K562 (cell line): ENCODE measurements around the gene MED15. TPM values are rescaled to one million over a fixed set of nuclear protein-coding genes. Genes with fewer than 3 reads are reported as not detected.
A peak's percentile ranks its signal among the peaks of the same experiment; 100 is the strongest.

Experiments
- CREB1 ChIP-seq, 2 experiments: sonication (generic) in 1 of 2; formaldehyde crosslinking in 1 of 2; IDR thresholded peaks; 2 replicates each; pipeline versions ENCODE4 v1.6.1 to v1.8.0; 2012 to 2022; ENCODE audit warnings: inconsistent platforms in 1 of 2, mild to moderate bottlenecking in 1 of 2, missing genetic modification reagents in 1 of 2, moderate library complexity in 1 of 2
- E2F4 ChIP-seq: sonication (generic); formaldehyde crosslinking; IDR thresholded peaks from 2 replicates; pipeline ENCODE4 v1.8.0; 2022; ENCODE audit warnings: mild to moderate bottlenecking, low read depth, missing genetic modification reagents
- GTF2F1 ChIP-seq: IDR thresholded peaks from 2 replicates; pipeline ENCODE4 v1.6.1; 2011; ENCODE audit warnings: low read depth, low read length, improper control_type of control experiment
- IRF9 ChIP-seq: fragments of 450-650 bp; IDR thresholded peaks from 2 replicates; pipeline ENCODE4 v1.6.1; 2016; ENCODE audit warnings: missing biosample characterization, missing genetic modification characterization
- MLLT1 ChIP-seq, 2 experiments: fragments of 450-650 bp; IDR thresholded peaks; 2 replicates each; pipeline ENCODE4 v1.6.1; 2016
- SNIP1 ChIP-seq: fragments of 450-650 bp; IDR thresholded peaks from 2 replicates; pipeline ENCODE4 v1.7.1; 2017; ENCODE audit warnings: low read depth, mild to moderate bottlenecking
- TOE1 ChIP-seq, 2 experiments: fragments of 450-650 bp in 1 of 2; sonication (generic) in 1 of 2; formaldehyde crosslinking in 1 of 2; IDR thresholded peaks; 2 replicates each; pipeline versions ENCODE4 v1.7.1 to v1.8.0; 2016 to 2022; ENCODE audit warnings: borderline replicate concordance in 2 of 2, mild to moderate bottlenecking in 2 of 2, antibody characterized with exemption in 1 of 2, inconsistent platforms in 1 of 2, low read depth in 1 of 2, missing genetic modification reagents in 1 of 2, moderate library complexity in 1 of 2
- UBTF ChIP-seq, 2 experiments: IDR thresholded peaks; 2 replicates each; pipeline ENCODE4 v1.6.1; 2012; ENCODE audit warnings: improper control_type of control experiment in 2 of 2, low read depth in 2 of 2, low read length in 2 of 2, borderline replicate concordance in 1 of 2
- USF1 ChIP-seq: sonication (generic); formaldehyde crosslinking; IDR thresholded peaks from 2 replicates; pipeline ENCODE4 v1.9.0; 2022; ENCODE audit warnings: mild to moderate bottlenecking, missing genetic modification reagents
- YY1 ChIP-seq, 3 experiments: IDR thresholded peaks; 2 replicates each; pipeline ENCODE4 v1.6.1; 2011; ENCODE audit warnings: low read length in 2 of 3, mild to moderate bottlenecking in 2 of 3, moderate library complexity in 2 of 3, borderline replicate concordance in 1 of 3, control low read depth in 1 of 3, low read depth in 1 of 3; ENCODE audit not compliant: insufficient read depth in 3 of 3, insufficient replicate concordance in 2 of 3, control insufficient read depth in 1 of 3, insufficient read length in 1 of 3; ENCODE audit errors: extremely low read depth in 1 of 3
- ZBTB26 ChIP-seq: fragments of 450-650 bp; formaldehyde crosslinking; IDR thresholded peaks from 2 replicates; pipeline ENCODE4 v1.4.0; 2022; ENCODE audit warnings: missing genetic modification characterization
- ZNF583 ChIP-seq: fragments of 250-450 bp; sonication (Bioruptor Pico); IDR thresholded peaks from 2 replicates; pipeline ENCODE4 v1.4.0; 2020
- ZNF639 ChIP-seq, 2 experiments: fragments of 200-800 bp in 1 of 2; sonication (Bioruptor generic) in 1 of 2; sonication (generic) in 1 of 2; formaldehyde crosslinking in 1 of 2; IDR thresholded peaks in 1 of 2; conservative IDR thresholded peaks in 1 of 2; 2 replicates each; pipeline versions ENCODE4 v1.5.0 to v1.6.1; 2016 to 2020; ENCODE audit warnings: missing compliant biosample characterization in 1 of 2, missing genetic modification characterization in 1 of 2, missing genetic modification reagents in 1 of 2
- polyA plus RNA-seq, 8 experiments: library from polyadenylated mRNA; depleted of rRNA in 4 of 8; stranded (reverse) in 5 of 8; unstranded in 3 of 8; fragments of >200 nt; fragmentation: Nextera tagmentation in 2 of 8; fragmentation: Illumina TruSeq in 1 of 8; extraction: Ambion mirVana in 2 of 8; extraction: Trizol in 1 of 8; gene quantifications; 2 replicates each; pipeline versions ENCODE4 v1.2.1 to v1.2.3, GENCODE V29; 2011 to 2014; ENCODE audit warnings: inconsistent platforms in 1 of 8, missing spikeins in 1 of 8
- total RNA-seq, 7 experiments: library from RNA; depleted of rRNA in 6 of 7; stranded (reverse); fragments of >200 nt in 6 of 7; fragmentation: Illumina TruSeq in 2 of 7; extraction: Trizol in 2 of 7; gene quantifications; 2 replicates each; pipeline versions ENCODE4 v1.2.1 to v1.2.3, GENCODE V29; 2011 to 2021; ENCODE audit warnings: low replicate concordance in 1 of 7

MED15 gene
- total and polyA plus RNA-seq, 9 of the 15 experiments (the other 6 are each of a cell fraction or from before 2014, with no cell fraction given), result 4.0 to 271 (median 60.1) TPM

GRCh38 chr22:20628081-20628939 lies 120.9 kb downstream of the MED15 start (continued):
- TF ChIP-seq ZNF583 (CRISPR knock-in tag) (no peak), E2F4 (peak; percentile 32; the same call in 1 of the 2 replicates), ZNF639 (CRISPR knock-in tag; conservative IDR thresholded peaks at IDR 0.05 in 1 of 2, IDR thresholded peaks at IDR 0.05 in 1 of 2) (no peak), GTF2F1 (no peak), YY1 (IDR thresholded peaks at IDR 0.05; ENCODE audit: borderline replicate concordance in 1 of 3, control insufficient read depth in 1 of 3, extremely low read depth in 1 of 3, insufficient read depth in 3 of 3, insufficient read length in 1 of 3, insufficient replicate concordance in 2 of 3, low read depth in 1 of 3, low read length in 2 of 3) (no peak), ZBTB26 (CRISPR knock-in tag) (peak; percentile 93), USF1 (0 out of 2 replicates have a peak, but pooled peaks have one; percentile 35), CREB1 (IDR thresholded peaks at IDR 0.05) (no peak), CREB1 (CRISPR knock-in tag; IDR thresholded peaks at IDR 0.05) (no peak), IRF9 (tag) (no peak), TOE1 (IDR thresholded peaks at IDR 0.05; ENCODE audit: borderline replicate concordance) (no peak), TOE1 (CRISPR knock-in tag; IDR thresholded peaks at IDR 0.05; ENCODE audit: borderline replicate concordance, low read depth) (no peak), SNIP1 (no peak), UBTF (IDR thresholded peaks at IDR 0.05; ENCODE audit: borderline replicate concordance in 1 of 2, low read depth in 2 of 2, low read length in 2 of 2) (no peak), MLLT1 (IDR thresholded peaks at IDR 0.05) (peak in 1 of 2 experiments; percentile 46; a peak in 2 of 4 replicates)
